GM23248 (cell line): ENCODE measurements around the gene EREG. TPM values are rescaled to one million over a fixed set of nuclear protein-coding genes. Genes with fewer than 3 reads are reported as not detected.

Experiments
- DNase-seq: peaks from one replicate; pipeline ENCODE4 v3.0.0-alpha.2; 2015
- H2AFZ ChIP-seq: fragments of 200-600 bp; sonication (generic); 2 replicates; pipeline ENCODE4 v1.6.1; 2016; ENCODE audit warnings: antibody characterized with exemption
- H3F3A ChIP-seq: fragments of 200-600 bp; sonication (generic); 2 replicates; pipeline ENCODE4 v1.6.1; 2016; ENCODE audit warnings: mild to moderate bottlenecking, antibody characterized with exemption, mixed run types; ENCODE audit not compliant: insufficient read depth
- H3K27ac ChIP-seq: fragments of 200-600 bp; sonication (generic); 2 replicates; pipeline ENCODE4 v1.5.1; 2016; ENCODE audit warnings: mild to moderate bottlenecking
- H3K27me3 ChIP-seq: fragments of 200-600 bp; sonication (generic); replicated peaks from 2 replicates; pipeline ENCODE4 v1.6.1; 2016; ENCODE audit warnings: mild to moderate bottlenecking; ENCODE audit not compliant: insufficient read depth
- H3K36me3 ChIP-seq: fragments of 200-600 bp; sonication (generic); 2 replicates; pipeline ENCODE4 v1.6.1; 2016; ENCODE audit warnings: low read depth, mild to moderate bottlenecking
- H3K4me1 ChIP-seq: fragments of 200-600 bp; sonication (generic); 2 replicates; pipeline ENCODE4 v1.6.1; 2016; ENCODE audit warnings: mild to moderate bottlenecking; ENCODE audit not compliant: insufficient read depth
- H3K4me2 ChIP-seq: fragments of 200-600 bp; sonication (generic); one replicate; pipeline ENCODE4 v1.6.1; 2016; ENCODE audit warnings: mild to moderate bottlenecking; ENCODE audit not compliant: unreplicated experiment
- H3K4me3 ChIP-seq: fragments of 200-600 bp; sonication (generic); 2 replicates; pipeline ENCODE4 v1.5.1; 2016; ENCODE audit warnings: mild to moderate bottlenecking
- H3K79me2 ChIP-seq: fragments of 200-600 bp; sonication (generic); 2 replicates; pipeline ENCODE4 v1.6.1; 2016; ENCODE audit warnings: mild to moderate bottlenecking; ENCODE audit not compliant: insufficient read depth
- H3K9ac ChIP-seq: fragments of 200-600 bp; sonication (generic); 2 replicates; pipeline ENCODE4 v1.6.1; 2016; ENCODE audit warnings: mild to moderate bottlenecking
- H3K9me2 ChIP-seq: fragments of 200-600 bp; sonication (generic); 2 replicates; pipeline ENCODE4 v1.6.1; 2016; ENCODE audit warnings: mixed run types, mild to moderate bottlenecking, moderate library complexity; ENCODE audit not compliant: insufficient read depth
- H3K9me3 ChIP-seq: fragments of 200-600 bp; sonication (generic); one replicate; pipeline ENCODE4 v1.6.1; 2017; ENCODE audit warnings: low read depth
- H4K20me1 ChIP-seq: fragments of 200-600 bp; sonication (generic); 2 replicates; pipeline ENCODE4 v1.6.0; 2016; ENCODE audit not compliant: insufficient read depth
- EZH2 ChIP-seq: fragments of 200-600 bp; sonication (generic); IDR thresholded peaks from 2 replicates; pipeline ENCODE4 v1.6.1; 2018; ENCODE audit warnings: antibody characterized with exemption, mild to moderate bottlenecking; ENCODE audit not compliant: insufficient read depth, poor library complexity, severe bottlenecking
- EZH2phosphoT487 ChIP-seq: fragments of 200-600 bp; sonication (generic); IDR thresholded peaks from 2 replicates; pipeline ENCODE4 v1.6.1; 2018; ENCODE audit warnings: antibody characterized with exemption, moderate library complexity, mild to moderate bottlenecking, low read depth; ENCODE audit not compliant: insufficient read depth
- WGBS, 2 experiments: methylation state at CpG; one replicate each; pipeline ENCODE4 v1.1.6; 2015 to 2017; ENCODE audit warnings: low lambda C conversion rate in 2 of 2, low coverage in 1 of 2; ENCODE audit errors: missing lambda C conversion rate in 2 of 2; 5-methylcytosine and 5-hydroxymethylcytosine counted together
- in situ Hi-C: fragments of 300-500 bp; cut with MboI; formaldehyde crosslinking; loops from 2 replicates; pipeline ENCODE4 v1.15.0; 2020
- polyA plus RNA-seq: library from polyadenylated mRNA; unstranded; fragments of >200 nt; fragmentation: Nextera tagmentation; extraction: Ambion mirVana; gene quantifications from 2 replicates; pipeline ENCODE4 v1.2.1, GENCODE V29; 2016
- total RNA-seq: library from RNA; depleted of rRNA; stranded (reverse); fragments of >200 nt; shearing (Covaris generic); gene quantifications from 2 replicates; pipeline ENCODE4 v1.2.3, GENCODE V29; 2014

The EREG gene
- total and polyA plus RNA-seq, 2 experiments from 2014 or later: 1.8 to 4.4 TPM

GRCh38 chr4:74369855-74370254, 4.9 kb downstream of the EREG start:
- H3K9me3 ChIP-seq: no peaks in the 10 kb centered on the region
- no peaks in the 10 kb centered on the region for H3K79me2 ChIP-seq
- peaks cover 10% of the 10 kb centered on the region for H3F3A ChIP-seq
- H3K4me1 ChIP-seq: peaks cover 9% of the 10 kb centered on the region
- TF ChIP-seq EZH2 (no peak), EZH2phosphoT487 (no peak)
- no peaks in the 10 kb centered on the region for H4K20me1 ChIP-seq
- no peak overlapping the region for H3K4me3 ChIP-seq
- no peak for DNase-seq
- no peak overlapping the region for H3K9ac ChIP-seq
- no peak overlapping the region for H3K4me2 ChIP-seq
- H3K27ac ChIP-seq: no peak overlapping the region
- 71 to 72% methylated on average over 2 of the region's 2 CpGs for WGBS, 2 experiments
- no peaks in the 10 kb centered on the region for H3K9me2 ChIP-seq
- H3K36me3 ChIP-seq: no peaks in the 10 kb centered on the region
- no peaks in the 10 kb centered on the region for H3K27me3 ChIP-seq
- in situ Hi-C loops: no loop called here
- H2AFZ ChIP-seq: no peak overlapping the region

- Histone ChIP-seq H3F3A (peaks cover 18% of the 10 kb centered on the region), H2AFZ (peak overlapping the region; percentile 34; the same call in 1 of the 2 replicates), H3K9me3 (no peaks in the 10 kb centered on the region), H3K36me3 (no peaks in the 10 kb centered on the region), H3K79me2 (no peaks in the 10 kb centered on the region), H3K9ac (no peak overlapping the region), H3K9me2 (no peaks in the 10 kb centered on the region), H3K27ac (no peak overlapping the region), H4K20me1 (no peaks in the 10 kb centered on the region), H3K4me2 (no peak overlapping the region), H3K4me1 (peaks cover 13% of the 10 kb centered on the region), H3K27me3 (no peaks in the 10 kb centered on the region), H3K4me3 (no peak overlapping the region)
- 0 to 14% methylated on average over 1 of the region's 1 CpG for WGBS, 2 experiments
- in situ Hi-C loops: no loop called here
- TF ChIP-seq EZH2 (no peak), EZH2phosphoT487 (no peak)
- peak; percentile 75 for DNase-seq
Measured at GRCh38 chr4:74370912-74371311, 6.0 kb downstream of the EREG start.

GRCh38 chr4:74374128-74374527, 9.2 kb downstream of the EREG start:
- H3K36me3 ChIP-seq: no peaks in the 10 kb centered on the region
- H3K9me2 ChIP-seq: no peaks in the 10 kb centered on the region
- no peaks in the 10 kb centered on the region for H3K79me2 ChIP-seq
- no peak overlapping the region for H3K9ac ChIP-seq
- in situ Hi-C loops: no loop called here
- H3K27ac ChIP-seq: peak overlapping the region; percentile 83
- no peaks in the 10 kb centered on the region for H3K27me3 ChIP-seq
- no peak overlapping the region for H3K4me3 ChIP-seq
- TF ChIP-seq EZH2 (no peak), EZH2phosphoT487 (no peak)
- DNase-seq: no peak
- H3F3A ChIP-seq: peaks cover 30% of the 10 kb centered on the region
- H3K4me1 ChIP-seq: peaks cover 30% of the 10 kb centered on the region
- no peak overlapping the region for H3K4me2 ChIP-seq
- no peaks in the 10 kb centered on the region for H3K9me3 ChIP-seq
- 47 to 60% methylated on average over 1 of the region's 1 CpG for WGBS, 2 experiments
- H2AFZ ChIP-seq: no peak overlapping the region
- H4K20me1 ChIP-seq: no peaks in the 10 kb centered on the region

- Histone ChIP-seq H3K4me2 (peak overlapping the region; percentile 52), H3K9ac (no peak overlapping the region), H3F3A (peaks cover 32% of the 10 kb centered on the region), H3K79me2 (no peaks in the 10 kb centered on the region), H3K4me1 (peaks cover 30% of the 10 kb centered on the region), H3K9me3 (no peaks in the 10 kb centered on the region), H3K27ac (peak overlapping the region; percentile 83), H3K9me2 (no peaks in the 10 kb centered on the region), H4K20me1 (no peaks in the 10 kb centered on the region), H2AFZ (no peak overlapping the region), H3K4me3 (peak overlapping the region; percentile 28; the same call in 1 of the 2 replicates), H3K27me3 (no peaks in the 10 kb centered on the region), H3K36me3 (no peaks in the 10 kb centered on the region)
- in situ Hi-C loops: no loop called here
- WGBS, 2 experiments: 12 to 15% methylated on average over 10 of the region's 10 CpGs
- TF ChIP-seq EZH2 (no peak), EZH2phosphoT487 (peak; percentile 66; the same call in 1 of the 2 replicates)
- DNase-seq: peak; percentile 98
Measured at GRCh38 chr4:74374561-74375327, 9.8 kb downstream of the EREG start.
